K562 (cell line): ENCODE data around the gene RIPK3.

Experiments
- ATF1 ChIP-seq, 2 experiments: fragments of 450-650 bp in 1 of 2; IDR thresholded peaks; 2 replicates each; pipeline ENCODE4 v1.6.1; 2016; ENCODE audit warnings: missing compliant biosample characterization in 1 of 2, missing genetic modification characterization in 1 of 2
- CTCF ChIP-seq, 3 experiments: IDR thresholded peaks in 2 of 3; conservative IDR thresholded peaks in 1 of 3; 2 replicates each; pipeline ENCODE4 v1.5.1; 2011 to 2012; ENCODE audit warnings: low read length in 3 of 3, mild to moderate bottlenecking in 3 of 3, control low read depth in 2 of 3, improper control_type of control experiment in 1 of 3, inconsistent platforms in 1 of 3, low read depth in 1 of 3, mixed read lengths in 1 of 3, moderate library complexity in 1 of 3; ENCODE audit not compliant: insufficient read depth in 2 of 3
- EP300 ChIP-seq: IDR thresholded peaks from 2 replicates; pipeline ENCODE4 v1.6.1; 2012; ENCODE audit warnings: low read length, improper control_type of control experiment
- ETS1 ChIP-seq: conservative IDR thresholded peaks from 2 replicates; pipeline ENCODE4 v1.6.1; 2011; ENCODE audit warnings: low read depth, mild to moderate bottlenecking, low read length; ENCODE audit not compliant: control insufficient read depth
- KAT7 ChIP-seq: sonication (generic); formaldehyde crosslinking; IDR thresholded peaks from 2 replicates; pipeline ENCODE4 v1.8.0; 2022; ENCODE audit warnings: missing genetic modification reagents, mild to moderate bottlenecking, borderline replicate concordance
- NCOA1 ChIP-seq: fragments of 450-650 bp; IDR thresholded peaks from 2 replicates; pipeline ENCODE4 v1.6.1; 2016; ENCODE audit warnings: low read depth
- NONO ChIP-seq, 2 experiments: fragments of 200-400 bp in 1 of 2; fragments of 450-650 bp in 1 of 2; formaldehyde crosslinking in 1 of 2; IDR thresholded peaks; 2 replicates each; pipeline ENCODE4 v1.6.1; 2017; ENCODE audit warnings: low read depth in 2 of 2, mild to moderate bottlenecking in 2 of 2, moderate library complexity in 2 of 2, low read length in 1 of 2
- PHF8 ChIP-seq: fragments of 200-600 bp; sonication (generic); IDR thresholded peaks from 2 replicates; pipeline ENCODE4 v1.6.1; 2012; ENCODE audit warnings: mixed run types, mild to moderate bottlenecking, inconsistent platforms, low read length, moderate library complexity, borderline replicate concordance
- POLR2AphosphoS5 ChIP-seq: IDR thresholded peaks from 2 replicates; pipeline ENCODE4 v1.6.1; 2011; ENCODE audit warnings: mild to moderate bottlenecking, low read depth, low read length, moderate library complexity; ENCODE audit not compliant: control insufficient read depth, insufficient read depth
- ZZZ3 ChIP-seq: fragments of 450-650 bp; IDR thresholded peaks from 2 replicates; pipeline ENCODE4 v1.6.1; 2016; ENCODE audit warnings: antibody characterized with exemption, mild to moderate bottlenecking, moderate library complexity

GRCh38 chr14:24334431-24335291, 5.1 kb downstream of the RIPK3 start, which contains the start of gene ADCY4:
- TF ChIP-seq POLR2AphosphoS5 (no peak), EP300 (no peak), CTCF (IDR thresholded peaks at IDR 0.05 in 2 of 3, conservative IDR thresholded peaks at IDR 0.05 in 1 of 3; ENCODE audit: insufficient read depth in 2 of 3, low read depth in 1 of 3, low read length in 3 of 3) (no peak), ETS1 (no peak), NONO (IDR thresholded peaks at IDR 0.05; ENCODE audit: low read depth in 2 of 2, low read length in 1 of 2) (no peak), ZZZ3 (no peak), NCOA1 (no peak), KAT7 (CRISPR knock-in tag) (no peak), ATF1 (CRISPR knock-in tag; IDR thresholded peaks at IDR 0.05) (no peak), ATF1 (tag; IDR thresholded peaks at IDR 0.05) (no peak), PHF8 (no peak)
